CD14-positive monocyte (primary cell): ENCODE measurements around the gene ZNF207. TPM values are rescaled to one million over a fixed set of nuclear protein-coding genes. Genes with fewer than 3 reads are reported as not detected.

Experiments
- DNase-seq, 3 donors: peaks; one replicate each; pipeline ENCODE4 v3.0.0-alpha.2; 2011 to 2022
- H2AFZ ChIP-seq: 2 replicates; pipeline ENCODE4 v1.6.0; 2012; ENCODE audit warnings: mild to moderate bottlenecking, low read depth, low read length, inconsistent platforms; ENCODE audit not compliant: insufficient read depth, poor library complexity, severe bottlenecking
- H3K27ac ChIP-seq, 2 donors: 1 replicate in 1 of 2; 2 replicates in 1 of 2; pipeline ENCODE4 v1.5.1; 2012 to 2013; ENCODE audit warnings: low read length in 2 of 2, control low read depth in 1 of 2, inconsistent platforms in 1 of 2, low read depth in 1 of 2, mild to moderate bottlenecking in 1 of 2
- H3K27me3 ChIP-seq, 2 donors: one replicate each; pipeline versions ENCODE4 v1.6.0 to v1.6.1; 2011 to 2013; ENCODE audit warnings: low read length in 2 of 2; ENCODE audit not compliant: control insufficient read depth in 2 of 2, insufficient read depth in 2 of 2
- H3K36me3 ChIP-seq, 2 donors: replicated peaks in 1 of 2; 1 replicate in 1 of 2; 2 replicates in 1 of 2; pipeline versions ENCODE4 v1.5.1 to v1.6.1; 2012 to 2013; ENCODE audit warnings: low read length in 2 of 2, control low read depth in 1 of 2, inconsistent platforms in 1 of 2, mild to moderate bottlenecking in 1 of 2; ENCODE audit not compliant: insufficient read depth in 2 of 2, control insufficient read depth in 1 of 2
- H3K4me1 ChIP-seq, 2 donors: 1 replicate in 1 of 2; 2 replicates in 1 of 2; pipeline versions ENCODE4 v1.5.1 to v1.6.1; 2012 to 2013; ENCODE audit warnings: low read length in 2 of 2, control low read depth in 1 of 2, inconsistent platforms in 1 of 2, mild to moderate bottlenecking in 1 of 2, moderate library complexity in 1 of 2; ENCODE audit not compliant: insufficient read depth in 2 of 2, control insufficient read depth in 1 of 2
- H3K4me2 ChIP-seq: replicated peaks from 2 replicates; pipeline ENCODE3; 2012; ENCODE audit warnings: low read length, moderate library complexity, mild to moderate bottlenecking; ENCODE audit not compliant: poor library complexity, severe bottlenecking; ENCODE audit errors: extremely low read depth
- H3K4me3 ChIP-seq, 3 experiments: fragments of 200-600 bp in 1 of 3; sonication (generic) in 1 of 3; replicated peaks in 1 of 3; 1 replicate in 2 of 3; 2 replicates in 1 of 3; pipeline ENCODE4 v1.5.1; 2011 to 2013; ENCODE audit warnings: low read length in 3 of 3, mild to moderate bottlenecking in 3 of 3, control low read depth in 2 of 3, low read depth in 2 of 3, inconsistent platforms in 1 of 3, moderate library complexity in 1 of 3
- H3K79me2 ChIP-seq: 2 replicates; pipeline ENCODE4 v1.6.0; 2012; ENCODE audit warnings: mild to moderate bottlenecking, control low read depth, inconsistent platforms, low read length, moderate library complexity; ENCODE audit not compliant: insufficient read depth
- H3K9ac ChIP-seq: 2 replicates; pipeline ENCODE4 v1.6.0; 2017; ENCODE audit warnings: low read length, mild to moderate bottlenecking; ENCODE audit not compliant: insufficient read depth, poor library complexity, severe bottlenecking
- H3K9me3 ChIP-seq, 2 donors: replicated peaks in 1 of 2; 1 replicate in 1 of 2; 2 replicates in 1 of 2; pipeline versions ENCODE4 v1.5.1 to v1.6.1; 2012 to 2013; ENCODE audit warnings: low read length in 2 of 2, control low read depth in 1 of 2; ENCODE audit not compliant: control insufficient read depth in 1 of 2, insufficient read depth in 1 of 2
- H4K20me1 ChIP-seq: 2 replicates; pipeline ENCODE4 v1.6.0; 2012; ENCODE audit warnings: mild to moderate bottlenecking, low read length, control low read depth, moderate library complexity; ENCODE audit not compliant: insufficient read depth
- H3K27ac Mint-ChIP-seq, 7 donors: one replicate each; pipeline ENCODE4 v1.8.0; 2020; ENCODE audit warnings: mild to moderate bottlenecking in 7 of 7, mixed read lengths in 7 of 7, moderate library complexity in 6 of 7, inconsistent platforms in 2 of 7
- H3K27me3 Mint-ChIP-seq, 3 donors: one replicate each; pipeline ENCODE4 v1.8.0; 2021 to 2022; ENCODE audit warnings: low read depth in 3 of 3, mild to moderate bottlenecking in 3 of 3, mixed read lengths in 3 of 3, moderate library complexity in 3 of 3, inconsistent platforms in 1 of 3
- H3K36me3 Mint-ChIP-seq, 2 donors: one replicate each; pipeline ENCODE4 v1.8.0; 2020; ENCODE audit warnings: mixed read lengths in 2 of 2, inconsistent platforms in 1 of 2, mild to moderate bottlenecking in 1 of 2
- H3K4me1 Mint-ChIP-seq: one replicate; pipeline ENCODE4 v1.8.0; 2020; ENCODE audit warnings: mild to moderate bottlenecking, mixed read lengths
- H3K4me3 Mint-ChIP-seq, 2 donors: one replicate each; pipeline ENCODE4 v1.8.0; 2020; ENCODE audit warnings: mild to moderate bottlenecking in 2 of 2, mixed read lengths in 2 of 2, moderate library complexity in 1 of 2
- H3K9me3 Mint-ChIP-seq, 7 donors: one replicate each; pipeline ENCODE4 v1.8.0; 2020 to 2022; ENCODE audit warnings: mixed read lengths in 7 of 7, mild to moderate bottlenecking in 6 of 7, moderate library complexity in 6 of 7, inconsistent platforms in 2 of 7
- WGBS: methylation state at CpG from one replicate; pipeline ENCODE4 v1.1.5; 2013; ENCODE audit warnings: missing lambda C conversion rate; ENCODE audit not compliant: insufficient coverage; 5-methylcytosine and 5-hydroxymethylcytosine counted together
- intact Hi-C, 2 donors: fragments of 100-400 bp; cut with micrococcal nuclease; formaldehyde crosslinking; loops; one replicate each; pipeline versions ENCODE4 v1.15.0 to v1.15.1; 2023
- polyA plus RNA-seq, 3 donors: library from polyadenylated mRNA; depleted of rRNA in 1 of 3; unstranded in 2 of 3; stranded (reverse) in 1 of 3; fragments of 300-500 nt in 2 of 3; fragments of >200 nt in 1 of 3; fragmentation: Illumina TruSeq in 2 of 3; gene quantifications; 1 replicate in 2 of 3; 2 replicates in 1 of 3; pipeline ENCODE4 v1.2.3, GENCODE V29; 2012 to 2021
- TF ChIP-seq, protein P1 (sequence below): fragments of 200-600 bp; IDR thresholded peaks from one replicate; pipeline ENCODE4 v1.8.0; 2022; ENCODE audit warnings: antibody characterized with exemption, mild to moderate bottlenecking

Gene ZNF207
- polyA plus RNA-seq, 3 donors, result 129 to 147 (median 138) TPM

- no peaks in the 10 kb centered on the region for H3K9me3 Mint-ChIP-seq
- H3K4me3 Mint-ChIP-seq, result no peak overlapping the region
- H3K27me3 ChIP-seq, result no peaks in the 10 kb centered on the region
- H3K36me3 Mint-ChIP-seq, result peaks cover 6 to 20% of the 10 kb centered on the region in 2 donors
- no peaks in the 10 kb centered on the region for H3K79me2 ChIP-seq
- no peak for DNase-seq
- WGBS, result 6% methylated on average over 3 of the region's 6 CpGs
- H3K4me3 ChIP-seq, result no peak overlapping the region
- no peaks in the 10 kb centered on the region for H3K4me1 ChIP-seq
- peaks cover 9% of the 10 kb centered on the region for H3K4me1 Mint-ChIP-seq
- TF ChIP-seq, protein P1, sequence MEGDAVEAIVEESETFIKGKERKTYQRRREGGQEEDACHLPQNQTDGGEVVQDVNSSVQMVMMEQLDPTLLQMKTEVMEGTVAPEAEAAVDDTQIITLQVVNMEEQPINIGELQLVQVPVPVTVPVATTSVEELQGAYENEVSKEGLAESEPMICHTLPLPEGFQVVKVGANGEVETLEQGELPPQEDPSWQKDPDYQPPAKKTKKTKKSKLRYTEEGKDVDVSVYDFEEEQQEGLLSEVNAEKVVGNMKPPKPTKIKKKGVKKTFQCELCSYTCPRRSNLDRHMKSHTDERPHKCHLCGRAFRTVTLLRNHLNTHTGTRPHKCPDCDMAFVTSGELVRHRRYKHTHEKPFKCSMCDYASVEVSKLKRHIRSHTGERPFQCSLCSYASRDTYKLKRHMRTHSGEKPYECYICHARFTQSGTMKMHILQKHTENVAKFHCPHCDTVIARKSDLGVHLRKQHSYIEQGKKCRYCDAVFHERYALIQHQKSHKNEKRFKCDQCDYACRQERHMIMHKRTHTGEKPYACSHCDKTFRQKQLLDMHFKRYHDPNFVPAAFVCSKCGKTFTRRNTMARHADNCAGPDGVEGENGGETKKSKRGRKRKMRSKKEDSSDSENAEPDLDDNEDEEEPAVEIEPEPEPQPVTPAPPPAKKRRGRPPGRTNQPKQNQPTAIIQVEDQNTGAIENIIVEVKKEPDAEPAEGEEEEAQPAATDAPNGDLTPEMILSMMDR, result no peak
- H3K4me2 ChIP-seq, result no peak overlapping the region
- H3K27ac ChIP-seq, result peak overlapping the region in 1 of 2 donors; percentile 23
- peaks cover 51% of the 10 kb centered on the region for H4K20me1 ChIP-seq
- intact Hi-C loops, result no loop called here
- H2AFZ ChIP-seq, result no peak overlapping the region
- no peaks in the 10 kb centered on the region for H3K27me3 Mint-ChIP-seq
- no peaks in the 10 kb centered on the region for H3K9me3 ChIP-seq
- H3K27ac Mint-ChIP-seq, result peak overlapping the region in 3 of 7 donors; percentile 37 to 92 (median 67)
- H3K9ac ChIP-seq, result no peak overlapping the region
- H3K36me3 ChIP-seq, result peaks cover 0 to 18% of the 10 kb centered on the region in 2 donors
These were observed 38.9 kb downstream of the ZNF207 start for GRCh38 chr17:32388613-32389459.

GRCh38 chr17:32393904-32394303 lies 43.9 kb downstream of the ZNF207 start:
- Histone ChIP-seq H3K27ac (no peak overlapping the region), H3K27me3 (no peaks in the 10 kb centered on the region), H3K4me3 (no peak overlapping the region), H3K9ac (no peak overlapping the region), H3K4me2 (no peak overlapping the region), H3K9me3 (no peaks in the 10 kb centered on the region), H3K79me2 (no peaks in the 10 kb centered on the region), H3K4me1 (no peaks in the 10 kb centered on the region), H2AFZ (no peak overlapping the region), H4K20me1 (peaks cover 12% of the 10 kb centered on the region), H3K36me3 (peaks cover 0 to 2% of the 10 kb centered on the region in 2 donors)
- WGBS, result 100% methylated on average over 1 of the region's 5 CpGs
- intact Hi-C loops, result no loop called here
- Mint-ChIP-seq H3K36me3 (peaks cover 7 to 16% of the 10 kb centered on the region in 2 donors), H3K9me3 (no peaks in the 10 kb centered on the region), H3K27me3 (peaks cover 0 to 2% (median 0%) of the 10 kb centered on the region in 3 donors), H3K4me3 (no peak overlapping the region), H3K4me1 (no peaks in the 10 kb centered on the region), H3K27ac (peak overlapping the region in 2 of 7 donors; percentile 15 to 30)
- TF ChIP-seq, protein P1, result no peak
- no peak for DNase-seq
